HepG2 (cell line): ENCODE measurements around the gene SERTAD1. TPM values are rescaled to one million over a fixed set of nuclear protein-coding genes. Genes with fewer than 3 reads are reported as not detected.

Source experiments
- ATAC-seq: fragments of 200-7000 bp; cut with Tn5 transposase; 3 replicates; pipeline ENCODE4 v1.9.1; 2020; ENCODE audit warnings: mild to moderate bottlenecking, moderate library complexity
- BruUV-seq: library from RNA; stranded (reverse); fragments of 400-500 nt; replicated peaks from 2 replicates; lab custom pipeline; 2021; lab: Mats Ljungman, UMichigan
- CTCF ChIA-PET: fragments of 300-600 bp; formaldehyde crosslinking; extraction: SDS; loops from one replicate; lab custom pipeline; 2021; ENCODE audit warnings: low total read pairs, inconsistent platforms, low intra/inter-chr PET ratio; lab: Yijun Ruan, JAX
- POLR2A ChIA-PET: fragments of 350-600 bp; sonication (Branson Sonifier 250); formaldehyde crosslinking; loops from one replicate; lab custom pipeline; 2020; ENCODE audit warnings: antibody characterized with exemption, inconsistent platforms; lab: Yijun Ruan, JAX
- DNase-seq: peaks from one replicate; pipeline ENCODE4 v3.0.0-alpha.2; 2015; ENCODE audit warnings: low spot score
- FAIRE-seq: peaks from 3 replicates; lab custom pipeline; 2011; peaks lifted over from hg19 to GRCh38; lab: Jason Lieb, UNC
- H2AFZ ChIP-seq: one replicate; pipeline ENCODE4 v1.6.1; 2011; ENCODE audit warnings: low read length, inconsistent platforms
- H3K27ac ChIP-seq: fragments of 300-600 bp; 3 replicates; pipeline ENCODE4 v1.8.0; 2011; ENCODE audit warnings: mixed run types, mild to moderate bottlenecking, mixed read lengths, low read length, inconsistent platforms; ENCODE audit not compliant: insufficient read depth; ENCODE audit errors: extremely low read length
- H3K27me3 ChIP-seq, 2 experiments: fragments of 200-600 bp in 1 of 2; 2 replicates in 1 of 2; 3 replicates in 1 of 2; pipeline versions ENCODE4 v1.6.0 to v1.8.0; 2011; ENCODE audit warnings: low read length in 2 of 2, mild to moderate bottlenecking in 2 of 2, moderate library complexity in 2 of 2, inconsistent platforms in 1 of 2; ENCODE audit not compliant: insufficient read depth in 2 of 2, control insufficient read depth in 1 of 2
- H3K36me3 ChIP-seq, 2 experiments: fragments of 200-600 bp in 1 of 2; replicated peaks in 1 of 2; 2 replicates in 1 of 2; 3 replicates in 1 of 2; pipeline versions ENCODE4 v1.5.1 to v1.8.0; 2011; ENCODE audit warnings: low read length in 2 of 2, inconsistent platforms in 1 of 2; ENCODE audit not compliant: insufficient read depth in 2 of 2, control insufficient read depth in 1 of 2
- H3K4me1 ChIP-seq: 2 replicates; pipeline ENCODE4 v1.5.1; 2012; ENCODE audit warnings: low read length, inconsistent platforms; ENCODE audit not compliant: insufficient read depth
- H3K4me2 ChIP-seq: 2 replicates; pipeline ENCODE4 v1.6.0; 2011; ENCODE audit warnings: low read depth, low read length, inconsistent platforms
- H3K4me3 ChIP-seq, 3 experiments: fragments of 200-600 bp in 1 of 3; sonication (generic), shearing (Covaris generic) in 1 of 3; replicated peaks in 1 of 3; 2 replicates each; pipeline ENCODE4 v1.5.1; 2011 to 2016; ENCODE audit warnings: low read length in 3 of 3, inconsistent platforms in 2 of 3, low read depth in 2 of 3, mild to moderate bottlenecking in 2 of 3, control low read depth in 1 of 3, mixed read lengths in 1 of 3; ENCODE audit not compliant: insufficient read depth in 1 of 3
- H3K79me2 ChIP-seq: one replicate; pipeline ENCODE4 v1.6.1; 2011; ENCODE audit warnings: low read length, inconsistent platforms; ENCODE audit not compliant: insufficient read depth
- H3K9ac ChIP-seq: 2 replicates; pipeline ENCODE4 v1.6.0; 2011; ENCODE audit warnings: mild to moderate bottlenecking, low read depth, low read length, inconsistent platforms; ENCODE audit not compliant: insufficient read depth
- H3K9me3 ChIP-seq: 2 replicates; pipeline ENCODE4 v1.5.1; 2012; ENCODE audit warnings: mild to moderate bottlenecking, low read length
- H4K20me1 ChIP-seq: 2 replicates; pipeline ENCODE4 v1.6.0; 2011; ENCODE audit warnings: inconsistent platforms, mild to moderate bottlenecking, low read length, moderate library complexity; ENCODE audit not compliant: insufficient read depth
- AFF4 ChIP-seq: sonication (generic); formaldehyde crosslinking; IDR thresholded peaks from 2 replicates; pipeline ENCODE4 v1.4.0; 2020; ENCODE audit warnings: missing genetic modification reagents
- CENPBD1 ChIP-seq: sonication (generic); formaldehyde crosslinking; IDR thresholded peaks from 2 replicates; pipeline ENCODE4 v1.8.0; 2022; ENCODE audit warnings: missing genetic modification reagents, low read depth, mild to moderate bottlenecking, borderline replicate concordance
- FOXP1 ChIP-seq, 2 experiments: fragments of 450-650 bp in 1 of 2; IDR thresholded peaks; 2 replicates each; pipeline ENCODE4 v1.6.1; 2017 to 2018; ENCODE audit warnings: antibody characterized with exemption in 1 of 2
- HNF4G ChIP-seq, 2 experiments: sonication (generic) in 1 of 2; formaldehyde crosslinking in 1 of 2; IDR thresholded peaks; 2 replicates each; pipeline versions ENCODE4 v1.4.0 to v1.6.1; 2011 to 2020; ENCODE audit warnings: borderline replicate concordance in 2 of 2, low read depth in 2 of 2, mild to moderate bottlenecking in 2 of 2, low read length in 1 of 2, missing genetic modification reagents in 1 of 2, moderate library complexity in 1 of 2
- HNRNPUL1 ChIP-seq: fragments of 200-400 bp; formaldehyde crosslinking; IDR thresholded peaks from 2 replicates; pipeline ENCODE4 v1.6.1; 2017; ENCODE audit warnings: low read depth, mild to moderate bottlenecking, low read length, moderate library complexity
- KDM2A ChIP-seq: sonication (generic); formaldehyde crosslinking; IDR thresholded peaks from 2 replicates; pipeline ENCODE4 v1.4.0; 2020; ENCODE audit warnings: low read depth, missing genetic modification reagents, borderline replicate concordance
- PCBP1 ChIP-seq: fragments of 200-400 bp; formaldehyde crosslinking; IDR thresholded peaks from 2 replicates; pipeline ENCODE4 v1.6.1; 2017; ENCODE audit warnings: mild to moderate bottlenecking, low read depth, low read length, borderline replicate concordance
- PTBP1 ChIP-seq: fragments of 200-400 bp; formaldehyde crosslinking; IDR thresholded peaks from 2 replicates; pipeline ENCODE4 v1.6.1; 2018; ENCODE audit warnings: low read length, low read depth; ENCODE audit not compliant: poor library complexity, severe bottlenecking
- TAF1 ChIP-seq: sonication (generic); formaldehyde crosslinking; IDR thresholded peaks from 2 replicates; pipeline ENCODE4 v1.4.0; 2020; ENCODE audit warnings: missing genetic modification reagents
- ZNF33A ChIP-seq: sonication (generic); formaldehyde crosslinking; IDR thresholded peaks from 2 replicates; pipeline ENCODE4 v1.5.1; 2020; ENCODE audit warnings: missing genetic modification reagents, mild to moderate bottlenecking, moderate library complexity, borderline replicate concordance
- WGBS: methylation state at CpG from one replicate; pipeline ENCODE4 v1.1.6; 2017; ENCODE audit warnings: low lambda C conversion rate; 5-methylcytosine and 5-hydroxymethylcytosine counted together
- in situ Hi-C: cut with HindIII; loops from 2 replicates; pipeline ENCODE4 v1.10.0; 2017; ENCODE audit warnings: low pct_unique_long_range_greater_than_20kb; ENCODE audit not compliant: extremely low pct_ligation_motif_present
- intact Hi-C: fragments of 100-400 bp; cut with micrococcal nuclease; formaldehyde crosslinking; loops from one replicate; pipeline ENCODE4 v1.10.0; 2022; ENCODE audit not compliant: unreplicated experiment
- polyA plus RNA-seq, 8 experiments: library from polyadenylated mRNA; depleted of rRNA in 3 of 8; stranded (reverse) in 7 of 8; unstranded in 1 of 8; fragments of >200 nt; fragmentation: Illumina TruSeq in 4 of 8; extraction: Trizol in 4 of 8; gene quantifications; 2 replicates each; pipeline versions ENCODE4 v1.2.1 to v1.2.3, GENCODE V29; 2011 to 2016; ENCODE audit warnings: low read depth in 4 of 8, missing spikeins in 1 of 8, mixed read lengths in 1 of 8; ENCODE audit not compliant: insufficient read depth in 1 of 8
- total RNA-seq, 5 experiments: library from RNA; depleted of rRNA; stranded (reverse); fragments of >200 nt; fragmentation: Illumina TruSeq; extraction: Trizol; gene quantifications; 2 replicates each; pipeline ENCODE4 v1.2.3, GENCODE V29; 2016; ENCODE audit warnings: low read depth in 1 of 5

SERTAD1 gene
- total and polyA plus RNA-seq, 2 of the 13 experiments (the other 11 are each of a cell fraction or from before 2014, with no cell fraction given), result 4.3 to 4.5 TPM

GRCh38 chr19:40417643-40417981, 8.2 kb downstream of the SERTAD1 start:
- TF ChIP-seq TAF1 (CRISPR knock-in tag), result 0 out of 2 replicates have a peak, but pooled peaks have one; percentile 1
- TF ChIP-seq HNF4G (IDR thresholded peaks at IDR 0.05; ENCODE audit: borderline replicate concordance, low read depth, low read length), result no peak
- TF ChIP-seq HNF4G (CRISPR knock-in tag; IDR thresholded peaks at IDR 0.05; ENCODE audit: borderline replicate concordance, low read depth), result no peak
- H3K4me2 ChIP-seq, result peak overlapping the region; percentile 79
- no peak for DNase-seq
- intact Hi-C loops (loop anchor here (1.0 kb wide), 1 partner anchor 47 kb away; no protein-coding TSS in a partner anchor), in situ Hi-C loops (no loop called here)
- no peaks in the 10 kb centered on the region for H3K79me2 ChIP-seq
- H3K27ac ChIP-seq, result no peak overlapping the region
- BruUV-seq, result no TSS peak
- no peak overlapping the region for H2AFZ ChIP-seq
- H3K9ac ChIP-seq, result peak overlapping the region; percentile 61; the same call in 1 of the 2 replicates
- WGBS, result 32% methylated on average over 4 of the region's 4 CpGs
- POLR2A ChIA-PET, result interaction anchor here (0.6 to 2.6 kb wide), 4 partner anchors 9 to 26 kb away, joined by 4 to 20 read pairs (median 10); partner anchors contain the start of gene SERTAD1
- no peak for ATAC-seq
- H3K4me1 ChIP-seq, result peaks cover 49% of the 10 kb centered on the region
- H4K20me1 ChIP-seq, result no peaks in the 10 kb centered on the region
- H3K36me3 ChIP-seq, result no peaks in the 10 kb centered on the region
- FAIRE-seq, result no peak
- peak overlapping the region in 2 of 3 experiments; percentile 50 to 65; a peak in 3 of 6 replicates for H3K4me3 ChIP-seq
- H3K9me3 ChIP-seq, result no peaks in the 10 kb centered on the region
- H3K27me3 ChIP-seq, result 0 out of 5 replicates have a peak, but pooled peaks cover 0 to 5% of the 10 kb centered on the region in 2 experiments
- CTCF ChIA-PET, result no interaction called here

- Histone ChIP-seq H3K36me3 (no peaks in the 10 kb centered on the region), H3K9me3 (no peaks in the 10 kb centered on the region), H2AFZ (no peak overlapping the region), H3K4me2 (peak overlapping the region; percentile 79), H3K9ac (peak overlapping the region; percentile 61; the same call in 1 of the 2 replicates), H3K27me3 (0 out of 5 replicates have a peak, but pooled peaks cover 0 to 10% of the 10 kb centered on the region in 2 experiments), H3K4me3 (peak overlapping the region in 2 of 3 experiments; percentile 50 to 65; a peak in 5 of 6 replicates), H3K4me1 (peaks cover 48% of the 10 kb centered on the region), H3K27ac (no peak overlapping the region), H3K79me2 (no peaks in the 10 kb centered on the region), H4K20me1 (no peaks in the 10 kb centered on the region)
- POLR2A ChIA-PET, result interaction anchor here (0.6 to 2.6 kb wide), 5 partner anchors 9 to 26 kb away, joined by 4 to 20 read pairs (median 8); partner anchors contain the start of gene SERTAD1
- 3% methylated on average over 9 of the region's 16 CpGs for WGBS
- BruUV-seq, result no TSS peak
- peak; percentile 18 for ATAC-seq
- in situ Hi-C loops, result no loop called here
- intact Hi-C loops, result loop anchor here (1.0 kb wide), 1 partner anchor 47 kb away; no protein-coding TSS in a partner anchor
- DNase-seq, result peak; percentile 51
- no peak for FAIRE-seq
- CTCF ChIA-PET, result no interaction called here
- TF ChIP-seq HNRNPUL1 (no peak), AFF4 (CRISPR knock-in tag) (no peak), FOXP1 (IDR thresholded peaks at IDR 0.05) (no peak), FOXP1 (CRISPR knock-in tag; IDR thresholded peaks at IDR 0.05) (peak; percentile 58; the same call in 1 of the 2 replicates), PTBP1 (no peak), CENPBD1 (no peak), KDM2A (CRISPR knock-in tag) (peak; percentile 19; the same call in 1 of the 2 replicates), PCBP1 (peak; percentile 52; the same call in 1 of the 2 replicates), ZNF33A (CRISPR knock-in tag) (no peak)
These were observed 8.7 kb downstream of the SERTAD1 start for GRCh38 chr19:40416918-40417642.
